HuH-7.5 (cell line): ENCODE data around the gene ADAM19.

Experiments used
- DNase-seq: peaks from one replicate; pipeline ENCODE4 v3.0.0; 2011; ENCODE audit warnings: low spot score

The ADAM19 gene

GRCh38 chr5:157575381-157576020 is at the start of gene ADAM19:
Gene ADAM19 (minus strand): TSS chr5:157575775. CDS start chr5:157575696, 79 bp downstream.
- DNase-seq = no peak

GRCh38 chr5:157624144-157624543 is 48.6 kb upstream of the ADAM19 start:
- no peak for DNase-seq

- no peak for DNase-seq
These were observed 45.2 kb upstream of the ADAM19 start for GRCh38 chr5:157620776-157621175.

- DNase-seq = no peak
These were observed 42.7 kb upstream of the ADAM19 start for GRCh38 chr5:157618191-157618765.

- no peak for DNase-seq
These were observed 41.2 kb upstream of the ADAM19 start for GRCh38 chr5:157616785-157617184.

GRCh38 chr5:157613385-157614245 is 38.0 kb upstream of the ADAM19 start:
- no peak for DNase-seq

- no peak for DNase-seq
These were observed 37.0 kb upstream of the ADAM19 start for GRCh38 chr5:157612581-157612980.

GRCh38 chr5:157611571-157612476 is 36.2 kb upstream of the ADAM19 start:
- DNase-seq = no peak

GRCh38 chr5:157610990-157611389 is 35.4 kb upstream of the ADAM19 start:
- no peak for DNase-seq

- DNase-seq = no peak
These were observed 33.5 kb upstream of the ADAM19 start for GRCh38 chr5:157608972-157609565.

- DNase-seq = no peak
These were observed 32.0 kb upstream of the ADAM19 start for GRCh38 chr5:157607371-157608161.

- DNase-seq = no peak
These were observed 30.5 kb upstream of the ADAM19 start for GRCh38 chr5:157606046-157606445.

GRCh38 chr5:157603333-157604190 is 28.0 kb upstream of the ADAM19 start:
- DNase-seq = no peak

GRCh38 chr5:157602505-157602904 is 26.9 kb upstream of the ADAM19 start:
- no peak for DNase-seq

- no peak for DNase-seq
These were observed 24.7 kb upstream of the ADAM19 start for GRCh38 chr5:157600252-157600651.

GRCh38 chr5:157599565-157599964 is 24.0 kb upstream of the ADAM19 start:
- no peak for DNase-seq

- DNase-seq = no peak
These were observed 22.9 kb upstream of the ADAM19 start for GRCh38 chr5:157598350-157598936.

- no peak for DNase-seq
These were observed 21.7 kb upstream of the ADAM19 start for GRCh38 chr5:157597277-157597676.

GRCh38 chr5:157596487-157596886 is 20.9 kb upstream of the ADAM19 start:
- DNase-seq = no peak
